Subcutaneous adipose tissue (tissue), 4 donors: ENCODE results near the gene XRCC4. TPM values are rescaled to one million over a fixed set of nuclear protein-coding genes. Genes with fewer than 3 reads are reported as not detected.

Experiments
- CTCF ChIP-seq: fragments of 450-650 bp; IDR thresholded peaks from one replicate; pipeline ENCODE4 v1.5.1; 2016; ENCODE audit warnings: low read depth, mild to moderate bottlenecking, control low read depth, antibody characterized with exemption, moderate library complexity
- total RNA-seq, 4 donors: library from RNA; depleted of rRNA; stranded (reverse); fragments of >200 nt; gene quantifications; one replicate each; pipeline ENCODE4 v1.1.0, GENCODE V29; 2016

Gene XRCC4
- total RNA-seq, 4 donors from 2014 or later, result 6.6 to 18.1 (median 13.5) TPM

DNA sequence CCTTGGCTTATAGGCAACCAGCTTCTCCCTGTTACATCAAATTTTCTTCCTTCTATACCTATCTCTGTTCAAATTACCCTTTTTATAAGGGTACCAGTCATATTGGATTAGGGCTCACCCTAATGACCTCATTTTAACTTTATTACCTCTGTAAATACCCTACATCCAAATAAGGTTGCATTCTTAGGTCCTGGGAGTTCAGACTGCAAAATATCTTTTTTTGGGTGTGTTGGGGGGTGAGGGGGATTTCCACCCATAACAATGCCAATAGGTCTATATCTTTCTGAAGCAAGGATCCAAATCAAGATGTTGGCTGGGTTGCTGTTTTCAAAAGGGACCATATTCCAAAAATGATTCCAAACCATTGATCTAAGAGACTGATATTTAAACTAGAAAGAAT, 141.7 kb downstream of the XRCC4 start:
- TF ChIP-seq CTCF, result no peak

GRCh38 chr5:83219495-83219894, 142.1 kb downstream of the XRCC4 start:
- TF ChIP-seq CTCF, result no peak

GRCh38 chr5:83220331-83220730, 143.0 kb downstream of the XRCC4 start:
- TF ChIP-seq CTCF, result no peak

GRCh38 chr5:83222906-83223305, 145.6 kb downstream of the XRCC4 start:
- no peak for TF ChIP-seq CTCF

- TF ChIP-seq CTCF, result no peak
Measured at GRCh38 chr5:83227611-83228010, 150.3 kb downstream of the XRCC4 start.

- TF ChIP-seq CTCF, result no peak
Measured at GRCh38 chr5:83230511-83230910, 153.2 kb downstream of the XRCC4 start.

DNA sequence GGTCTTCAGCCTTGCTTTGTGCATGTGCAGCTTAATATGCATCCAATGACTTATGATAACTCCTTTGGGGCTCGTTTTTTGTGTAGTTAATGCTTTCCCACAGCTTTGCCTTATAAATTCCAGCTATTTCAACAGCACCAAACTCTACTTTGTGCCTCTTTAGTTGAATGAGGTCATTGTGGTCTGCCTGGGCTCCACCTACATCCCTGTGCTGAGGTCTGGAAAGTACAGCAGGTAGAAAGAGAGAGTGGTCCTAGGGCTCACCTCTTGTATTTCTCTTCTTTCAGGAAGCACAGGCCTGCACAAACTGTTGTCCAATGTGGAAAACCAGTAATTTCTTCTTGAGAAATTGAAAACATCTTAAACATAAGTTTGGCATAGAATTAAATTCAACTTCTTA, 167.2 kb downstream of the XRCC4 start:
- no peak for TF ChIP-seq CTCF
